MG63 (cell line): ENCODE results near the gene MUC5AC. TPM values are rescaled to one million over a fixed set of nuclear protein-coding genes. Genes with fewer than 3 reads are reported as not detected.

Experiments
- DNase-seq: peaks from one replicate; pipeline ENCODE4 v3.0.0-alpha.2; 2020
- H3K27me3 ChIP-seq: fragments of 250-450 bp; sonication (Bioruptor Pico); 2 replicates; pipeline ENCODE4 v1.5.1; 2020; ENCODE audit warnings: mild to moderate bottlenecking, moderate library complexity
- H3K36me3 ChIP-seq: fragments of 250-450 bp; sonication (Bioruptor Pico); 2 replicates; pipeline ENCODE4 v1.5.1; 2020; ENCODE audit warnings: mild to moderate bottlenecking, moderate library complexity
- H3K4me3 ChIP-seq: fragments of 250-450 bp; sonication (Bioruptor Pico); 2 replicates; pipeline ENCODE4 v1.5.1; 2020; ENCODE audit warnings: mild to moderate bottlenecking, moderate library complexity
- H3K9me3 ChIP-seq: fragments of 250-450 bp; sonication (Bioruptor Pico); 2 replicates; pipeline ENCODE4 v1.5.1; 2020; ENCODE audit warnings: mild to moderate bottlenecking, moderate library complexity
- total RNA-seq: library from RNA; depleted of rRNA; stranded (reverse); fragments of >200 nt; shearing (Covaris generic); gene quantifications from 2 replicates; pipeline ENCODE4 v1.2.3, GENCODE V29; 2014; ENCODE audit warnings: low replicate concordance

The MUC5AC gene
- total RNA-seq, 1 experiment from 2014 or later, result not detected

- H3K27me3 ChIP-seq, result no peaks in the 10 kb centered on the region
- H3K4me3 ChIP-seq, result no peak overlapping the region
- no peak for DNase-seq
- peaks cover 20% of the 10 kb centered on the region for H3K9me3 ChIP-seq
- H3K36me3 ChIP-seq, result no peaks in the 10 kb centered on the region
Observed at GRCh38 chr11:1131033-1131911, 26.5 kb upstream of the MUC5AC start.

GRCh38 chr11:1134848-1135445, 22.8 kb upstream of the MUC5AC start:
- H3K4me3 ChIP-seq, result no peak overlapping the region
- no peaks in the 10 kb centered on the region for H3K36me3 ChIP-seq
- no peak for DNase-seq
- peaks cover 20% of the 10 kb centered on the region for H3K9me3 ChIP-seq
- no peaks in the 10 kb centered on the region for H3K27me3 ChIP-seq

GRCh38 chr11:1138097-1138496, 19.7 kb upstream of the MUC5AC start:
- peaks cover 22% of the 10 kb centered on the region for H3K9me3 ChIP-seq
- H3K4me3 ChIP-seq, result no peak overlapping the region
- peak; percentile 61 for DNase-seq
- no peaks in the 10 kb centered on the region for H3K36me3 ChIP-seq
- H3K27me3 ChIP-seq, result no peaks in the 10 kb centered on the region

GRCh38 chr11:1139441-1140083, 18.2 kb upstream of the MUC5AC start:
- Histone ChIP-seq H3K9me3 (peaks cover 23% of the 10 kb centered on the region), H3K27me3 (no peaks in the 10 kb centered on the region), H3K4me3 (no peak overlapping the region), H3K36me3 (no peaks in the 10 kb centered on the region)
- no peak for DNase-seq

- Histone ChIP-seq H3K9me3 (peaks cover 14% of the 10 kb centered on the region), H3K27me3 (no peaks in the 10 kb centered on the region), H3K4me3 (no peak overlapping the region), H3K36me3 (no peaks in the 10 kb centered on the region)
- no peak for DNase-seq
Observed at GRCh38 chr11:1140642-1141490, 16.9 kb upstream of the MUC5AC start.

GRCh38 chr11:1146365-1146764, 11.4 kb upstream of the MUC5AC start:
- no peaks in the 10 kb centered on the region for H3K27me3 ChIP-seq
- H3K9me3 ChIP-seq, result peaks cover 14% of the 10 kb centered on the region
- no peak overlapping the region for H3K4me3 ChIP-seq
- DNase-seq, result no peak
- no peaks in the 10 kb centered on the region for H3K36me3 ChIP-seq

- Histone ChIP-seq H3K4me3 (no peak overlapping the region), H3K36me3 (no peaks in the 10 kb centered on the region), H3K9me3 (peaks cover 14% of the 10 kb centered on the region), H3K27me3 (no peaks in the 10 kb centered on the region)
- DNase-seq, result no peak
Observed at GRCh38 chr11:1147792-1148191, 10.0 kb upstream of the MUC5AC start.

GRCh38 chr11:1148752-1149180, 9.0 kb upstream of the MUC5AC start:
- H3K4me3 ChIP-seq, result no peak overlapping the region
- no peaks in the 10 kb centered on the region; the same call in 1 of the 2 replicates for H3K36me3 ChIP-seq
- no peak for DNase-seq
- no peaks in the 10 kb centered on the region for H3K27me3 ChIP-seq
- H3K9me3 ChIP-seq, result peaks cover 4% of the 10 kb centered on the region

GRCh38 chr11:1149545-1149944, 8.2 kb upstream of the MUC5AC start:
- no peaks in the 10 kb centered on the region for H3K27me3 ChIP-seq
- no peaks in the 10 kb centered on the region for H3K9me3 ChIP-seq
- H3K36me3 ChIP-seq, result no peaks in the 10 kb centered on the region; the same call in 1 of the 2 replicates
- H3K4me3 ChIP-seq, result no peak overlapping the region
- no peak for DNase-seq

- Histone ChIP-seq H3K27me3 (no peaks in the 10 kb centered on the region), H3K9me3 (peaks cover under 1% of the 10 kb centered on the region; the same call in 1 of the 2 replicates), H3K4me3 (no peak overlapping the region), H3K36me3 (no peaks in the 10 kb centered on the region; the same call in 1 of the 2 replicates)
- no peak for DNase-seq
Observed at GRCh38 chr11:1150116-1150515, 7.6 kb upstream of the MUC5AC start.

- DNase-seq, result peak; percentile 62
- no peaks in the 10 kb centered on the region; the same call in 1 of the 2 replicates for H3K36me3 ChIP-seq
- H3K27me3 ChIP-seq, result no peaks in the 10 kb centered on the region
- peaks cover 2% of the 10 kb centered on the region; the same call in 1 of the 2 replicates for H3K9me3 ChIP-seq
- no peak overlapping the region for H3K4me3 ChIP-seq
Observed at GRCh38 chr11:1150769-1151365, 6.9 kb upstream of the MUC5AC start.

- no peak for DNase-seq
- no peaks in the 10 kb centered on the region for H3K27me3 ChIP-seq
- H3K9me3 ChIP-seq, result peaks cover 2% of the 10 kb centered on the region; the same call in 1 of the 2 replicates
- H3K4me3 ChIP-seq, result no peak overlapping the region
- H3K36me3 ChIP-seq, result no peaks in the 10 kb centered on the region; the same call in 1 of the 2 replicates
Observed at GRCh38 chr11:1151366-1152315, 6.1 kb upstream of the MUC5AC start.

GRCh38 chr11:1152316-1153104, 5.2 kb upstream of the MUC5AC start:
- H3K4me3 ChIP-seq, result no peak overlapping the region
- no peaks in the 10 kb centered on the region for H3K27me3 ChIP-seq
- DNase-seq, result peak; percentile 45
- no peaks in the 10 kb centered on the region; the same call in 1 of the 2 replicates for H3K36me3 ChIP-seq
- peaks cover 2% of the 10 kb centered on the region; the same call in 1 of the 2 replicates for H3K9me3 ChIP-seq
